Lower leg skin (tissue), 3 donors: Measurements from ENCODE around the gene CCDC187.

ENCODE experiments used
- CTCF ChIP-seq, 3 donors: fragments of 450-650 bp; IDR thresholded peaks; one replicate each; pipeline ENCODE4 v1.5.1; 2016; ENCODE audit warnings: antibody characterized with exemption in 3 of 3, mild to moderate bottlenecking in 3 of 3, moderate library complexity in 2 of 3
- POLR2A ChIP-seq, 2 donors: fragments of 450-650 bp; IDR thresholded peaks; one replicate each; pipeline ENCODE4 v1.6.1; 2016 to 2017; ENCODE audit warnings: antibody characterized with exemption in 2 of 2, mild to moderate bottlenecking in 1 of 2, moderate library complexity in 1 of 2

- TF ChIP-seq CTCF (IDR thresholded peaks at IDR 0.05) = no peak
- no peak for TF ChIP-seq POLR2A (IDR thresholded peaks at IDR 0.05)
Measured at GRCh38 chr9:136306211-136307208, 2.6 kb upstream of the CCDC187 start.
